Chondrocyte (in vitro differentiated cells): ENCODE measurements around the gene SHF. TPM values are rescaled to one million over a fixed set of nuclear protein-coding genes. Genes with fewer than 3 reads are reported as not detected.

Source experiments
- DNase-seq: peaks from one replicate; pipeline ENCODE4 v3.0.0; 2021; ENCODE audit warnings: mixed read lengths, low spot score
- H3K27ac Mint-ChIP-seq: one replicate; pipeline ENCODE4 v1.8.0; 2021; ENCODE audit warnings: mild to moderate bottlenecking, moderate library complexity, mixed read lengths; ENCODE audit not compliant: unreplicated experiment
- H3K27me3 Mint-ChIP-seq: 2 replicates; pipeline ENCODE4 v1.8.0; 2021; ENCODE audit warnings: low read depth, mixed read lengths
- H3K36me3 Mint-ChIP-seq: 2 replicates; pipeline ENCODE4 v1.8.0; 2021; ENCODE audit warnings: low read depth, mixed read lengths
- H3K4me1 Mint-ChIP-seq: 2 replicates; pipeline ENCODE4 v1.8.0; 2021; ENCODE audit warnings: low read depth, mild to moderate bottlenecking, mixed read lengths
- H3K4me3 Mint-ChIP-seq: one replicate; pipeline ENCODE4 v1.8.0; 2021; ENCODE audit warnings: mild to moderate bottlenecking, moderate library complexity, mixed read lengths; ENCODE audit not compliant: unreplicated experiment
- H3K9me3 Mint-ChIP-seq: 2 replicates; pipeline ENCODE4 v1.8.0; 2021; ENCODE audit warnings: low read depth, mixed read lengths
- total RNA-seq: library from RNA; stranded (reverse); gene quantifications from 3 replicates; pipeline ENCODE4 v1.2.1, GENCODE V29; 2021
- TF ChIP-seq, protein P1 (sequence below): fragments of 200-600 bp; sonication (generic); IDR thresholded peaks from 2 replicates; pipeline ENCODE4 v1.5.0; 2021; ENCODE audit warnings: antibody characterized with exemption, mild to moderate bottlenecking, moderate library complexity

Gene SHF
- total RNA-seq, 1 donor from 2014 or later, result 4.9 TPM

DNA sequence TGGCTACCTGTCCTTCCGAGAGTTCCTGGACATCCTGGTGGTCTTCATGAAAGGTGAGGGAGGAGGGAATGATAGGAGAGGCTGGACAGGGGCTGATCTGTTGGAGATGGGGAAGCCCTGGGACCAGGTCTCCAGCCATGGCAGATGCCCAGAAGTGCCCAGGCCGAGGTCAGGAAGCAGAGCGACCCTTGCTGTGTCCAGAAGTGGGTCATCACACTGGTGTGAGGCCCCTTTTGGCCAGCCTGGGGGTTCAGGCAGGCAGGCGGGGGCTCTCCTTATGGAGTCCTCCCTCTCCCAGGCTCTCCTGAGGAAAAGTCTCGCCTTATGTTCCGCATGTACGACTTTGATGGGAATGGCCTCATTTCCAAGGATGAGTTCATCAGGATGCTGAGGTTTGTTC, 40.2 kb downstream of the SHF start:
- peaks cover 6% of the 10 kb centered on the region for H3K36me3 Mint-ChIP-seq
- H3K27ac Mint-ChIP-seq, result no peak overlapping the region
- TF ChIP-seq, protein P1, sequence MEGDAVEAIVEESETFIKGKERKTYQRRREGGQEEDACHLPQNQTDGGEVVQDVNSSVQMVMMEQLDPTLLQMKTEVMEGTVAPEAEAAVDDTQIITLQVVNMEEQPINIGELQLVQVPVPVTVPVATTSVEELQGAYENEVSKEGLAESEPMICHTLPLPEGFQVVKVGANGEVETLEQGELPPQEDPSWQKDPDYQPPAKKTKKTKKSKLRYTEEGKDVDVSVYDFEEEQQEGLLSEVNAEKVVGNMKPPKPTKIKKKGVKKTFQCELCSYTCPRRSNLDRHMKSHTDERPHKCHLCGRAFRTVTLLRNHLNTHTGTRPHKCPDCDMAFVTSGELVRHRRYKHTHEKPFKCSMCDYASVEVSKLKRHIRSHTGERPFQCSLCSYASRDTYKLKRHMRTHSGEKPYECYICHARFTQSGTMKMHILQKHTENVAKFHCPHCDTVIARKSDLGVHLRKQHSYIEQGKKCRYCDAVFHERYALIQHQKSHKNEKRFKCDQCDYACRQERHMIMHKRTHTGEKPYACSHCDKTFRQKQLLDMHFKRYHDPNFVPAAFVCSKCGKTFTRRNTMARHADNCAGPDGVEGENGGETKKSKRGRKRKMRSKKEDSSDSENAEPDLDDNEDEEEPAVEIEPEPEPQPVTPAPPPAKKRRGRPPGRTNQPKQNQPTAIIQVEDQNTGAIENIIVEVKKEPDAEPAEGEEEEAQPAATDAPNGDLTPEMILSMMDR, result no peak
- peaks cover 6% of the 10 kb centered on the region for H3K27me3 Mint-ChIP-seq
- no peaks in the 10 kb centered on the region for H3K4me1 Mint-ChIP-seq
- no peak overlapping the region for H3K4me3 Mint-ChIP-seq
- no peak for DNase-seq
- no peaks in the 10 kb centered on the region for H3K9me3 Mint-ChIP-seq

DNA sequence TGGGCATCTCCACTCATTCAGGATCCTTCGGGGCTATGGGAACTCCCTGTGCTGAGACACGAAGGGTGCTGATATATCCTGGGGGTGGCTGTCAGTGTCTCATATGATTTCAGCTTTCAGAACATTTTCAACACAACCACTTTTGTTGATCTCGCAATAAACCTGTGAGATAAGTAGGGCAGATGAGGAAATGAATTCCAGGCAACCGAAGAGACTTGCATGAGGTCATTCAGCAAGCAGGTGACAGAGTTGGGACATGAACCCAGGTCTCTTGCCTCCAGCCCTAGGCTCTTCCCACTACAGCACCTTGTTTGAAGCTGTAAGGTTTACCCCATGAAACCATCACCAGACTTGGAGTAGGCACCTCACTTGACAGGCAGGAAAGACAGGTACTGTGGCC, 41.4 kb downstream of the SHF start:
- no peak for DNase-seq
- H3K36me3 Mint-ChIP-seq, result no peaks in the 10 kb centered on the region
- no peaks in the 10 kb centered on the region for H3K4me1 Mint-ChIP-seq

DNA sequence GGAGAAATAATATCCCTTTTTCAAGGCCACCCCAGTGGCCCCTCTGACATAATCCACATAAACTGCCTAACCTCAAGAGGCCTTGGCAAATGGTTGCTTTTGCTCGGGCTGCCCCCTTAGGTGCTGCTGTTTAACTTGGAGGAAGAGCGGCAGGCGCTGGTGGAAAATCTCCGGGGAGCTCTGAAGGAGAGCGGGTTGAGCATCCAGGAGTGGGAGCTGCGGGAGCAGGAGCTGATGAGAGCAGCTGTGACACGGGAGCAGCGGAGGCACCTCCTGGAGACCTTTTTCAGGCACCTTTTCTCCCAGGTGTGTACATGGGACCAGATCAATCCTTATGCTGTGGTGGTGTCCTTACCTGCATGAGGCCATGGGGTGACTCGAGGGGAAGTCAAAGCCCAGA, 43.0 kb downstream of the SHF start:
- no peak for DNase-seq
- Mint-ChIP-seq H3K4me3 (no peak overlapping the region), H3K36me3 (no peaks in the 10 kb centered on the region), H3K27me3 (peaks cover 6% of the 10 kb centered on the region), H3K27ac (no peak overlapping the region), H3K9me3 (no peaks in the 10 kb centered on the region), H3K4me1 (no peaks in the 10 kb centered on the region)
- TF ChIP-seq, protein P1, result no peak

More for the DNA sequence above, 41.4 kb downstream of the SHF start:
- Mint-ChIP-seq H3K4me3 (no peak overlapping the region), H3K9me3 (no peaks in the 10 kb centered on the region), H3K27me3 (peaks cover 6% of the 10 kb centered on the region), H3K27ac (no peak overlapping the region)
- TF ChIP-seq, protein P1, result no peak

DNA sequence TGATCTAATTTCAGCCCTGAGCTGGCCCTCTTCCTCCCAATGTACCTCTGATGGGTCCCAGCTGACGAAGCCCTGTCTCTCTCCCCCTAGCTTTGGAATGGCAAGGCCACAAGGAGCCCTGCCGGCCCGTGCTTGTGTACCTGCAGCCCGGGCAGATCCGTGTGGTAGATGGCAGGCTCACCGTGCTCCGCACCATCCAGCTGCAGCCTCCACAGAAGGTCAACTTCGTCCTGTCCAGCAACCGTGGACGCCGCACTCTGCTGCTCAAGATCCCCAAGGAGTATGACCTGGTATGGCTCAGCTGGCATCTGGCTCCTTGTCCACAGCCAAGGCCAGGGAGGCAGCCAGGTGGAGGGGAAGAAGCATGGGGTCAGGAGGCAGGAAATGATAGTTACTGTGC, 43.8 kb downstream of the SHF start:
- H3K4me1 Mint-ChIP-seq, result no peaks in the 10 kb centered on the region
- peaks cover 6% of the 10 kb centered on the region for H3K27me3 Mint-ChIP-seq
- TF ChIP-seq, protein P1, result no peak
- no peaks in the 10 kb centered on the region for H3K36me3 Mint-ChIP-seq
- no peak for DNase-seq
- H3K27ac Mint-ChIP-seq, result no peak overlapping the region
- H3K9me3 Mint-ChIP-seq, result no peaks in the 10 kb centered on the region
- no peak overlapping the region for H3K4me3 Mint-ChIP-seq

DNA sequence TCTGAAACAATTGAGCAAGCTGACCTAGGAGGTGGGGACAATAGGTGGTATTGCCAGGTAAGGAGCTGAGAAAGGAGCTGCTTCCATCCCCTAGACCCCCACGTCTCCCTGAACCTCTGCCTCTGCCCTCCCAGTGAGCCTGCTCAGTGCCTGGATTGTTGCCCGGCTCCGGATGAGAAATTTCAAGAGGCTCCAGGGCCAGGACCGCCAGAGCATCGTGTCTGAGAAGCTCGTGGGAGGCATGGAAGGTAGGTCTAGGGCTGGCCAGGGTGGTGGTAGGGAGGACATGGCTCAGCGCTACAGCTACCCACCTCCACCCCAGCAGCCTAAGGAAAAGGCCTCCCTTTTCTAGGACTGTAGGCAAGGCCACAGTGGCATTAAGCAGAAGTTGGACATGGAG, 44.7 kb downstream of the SHF start:
- H3K36me3 Mint-ChIP-seq, result no peaks in the 10 kb centered on the region
- H3K4me1 Mint-ChIP-seq, result no peaks in the 10 kb centered on the region
- no peaks in the 10 kb centered on the region for H3K9me3 Mint-ChIP-seq
- TF ChIP-seq, protein P1, result no peak
- no peak overlapping the region for H3K4me3 Mint-ChIP-seq
- peaks cover 6% of the 10 kb centered on the region for H3K27me3 Mint-ChIP-seq
- no peak overlapping the region for H3K27ac Mint-ChIP-seq
- DNase-seq, result no peak
